ENCODE data around the gene OAF. TPM values are rescaled to one million over a fixed set of nuclear protein-coding genes. Genes with fewer than 3 reads are reported as not detected.

OAF gene
- total RNA-seq, 2 donors from 2014 or later = 1.7 to 3.6 TPM

DNA sequence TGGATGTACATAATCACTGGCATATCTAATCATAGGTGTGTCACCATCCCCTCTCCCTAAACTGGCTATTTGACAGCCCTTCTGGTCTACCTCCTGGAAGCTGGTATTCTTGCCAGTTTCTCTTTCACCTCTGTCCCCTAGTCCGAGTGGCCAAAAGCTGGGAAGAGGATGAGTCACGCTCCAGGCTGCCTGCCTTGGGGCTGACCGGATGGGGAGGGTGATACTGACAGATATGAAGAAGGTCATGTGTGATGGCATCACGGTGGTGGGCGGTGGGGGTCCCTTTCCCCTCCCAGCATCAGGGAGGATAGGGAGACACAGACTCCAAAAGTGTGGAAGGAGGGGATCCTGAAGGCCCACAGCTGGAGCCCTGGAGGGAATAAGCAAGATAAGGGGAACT lies 4.8 kb downstream of the OAF start:
- H3K36me3 ChIP-seq (ENCODE audit: control insufficient read depth, insufficient read depth, low read length) = no peaks in the 10 kb centered on the region
- Mint-ChIP-seq H3K4me3 (no peak overlapping the region), H3K27me3 (ENCODE audit: insufficient read depth) (peaks cover 88% of the 10 kb centered on the region), H3K9me3 (no peaks in the 10 kb centered on the region), H3K4me1 (peaks cover 34% of the 10 kb centered on the region), H3K27ac (no peak overlapping the region), H3K36me3 (ENCODE audit: low read depth) (no peaks in the 10 kb centered on the region)
- H3K27ac ChIP-seq (ENCODE audit: low read depth, low read length) = no peak overlapping the region
- H3K27me3 ChIP-seq (ENCODE audit: control insufficient read depth, insufficient read depth, low read length, poor library complexity, severe bottlenecking) = peaks cover 76% of the 10 kb centered on the region
- H3K4me1 ChIP-seq (ENCODE audit: control insufficient read depth, insufficient read depth, low read length) = no peaks in the 10 kb centered on the region
- no peak for DNase-seq
- no peak overlapping the region for H3K4me3 ChIP-seq (ENCODE audit: low read length)
- TF ChIP-seq CTCF (conservative IDR thresholded peaks at IDR 0.05) = no peak
- no peak overlapping the region for H3K9ac ChIP-seq (ENCODE audit: extremely low read depth, low read length, poor library complexity, severe bottlenecking)
- WGBS, 2 experiments (ENCODE audit: insufficient coverage in 1 of 2, insufficient read length in 1 of 2) = 82 to 89% methylated on average over 3 to 5 of the region's 5 CpGs
- no peaks in the 10 kb centered on the region for H3K9me3 ChIP-seq (ENCODE audit: control insufficient read depth, low read length)

DNA sequence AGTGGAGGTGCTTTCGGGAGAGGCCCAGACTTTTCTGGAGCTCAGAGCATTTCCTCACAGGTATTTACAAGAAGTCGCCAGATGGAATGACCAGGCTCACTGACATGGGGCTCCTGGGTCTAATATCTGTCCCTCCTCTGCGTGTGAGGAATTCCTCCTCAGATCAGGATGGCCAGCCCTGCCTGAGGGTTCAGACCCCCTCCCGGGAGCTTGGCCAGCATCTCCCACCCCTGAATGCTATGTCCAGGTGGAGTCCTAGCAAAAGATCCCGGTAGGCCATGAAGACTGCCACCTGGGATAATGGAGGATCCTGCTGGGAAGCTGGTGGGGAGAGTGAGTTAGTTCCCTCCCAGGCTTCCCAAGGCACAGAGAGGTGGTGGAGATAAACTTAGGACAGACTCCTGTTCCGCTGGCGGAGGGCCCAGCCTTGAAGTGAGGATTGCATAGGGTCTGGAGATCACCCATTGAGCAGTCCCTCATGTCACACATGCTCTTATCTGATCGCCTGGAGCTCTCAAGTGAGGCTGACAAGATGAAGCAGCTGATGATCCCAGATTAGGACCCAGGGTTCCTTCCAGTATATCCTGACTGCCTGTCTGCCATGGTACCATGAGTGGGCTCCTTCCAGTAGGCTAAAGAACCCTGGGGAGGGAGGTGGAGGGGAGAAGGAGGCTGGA lies 5.7 kb downstream of the OAF start:
- Mint-ChIP-seq H3K27ac (no peak overlapping the region), H3K4me3 (no peak overlapping the region), H3K27me3 (ENCODE audit: insufficient read depth) (peaks cover 87% of the 10 kb centered on the region), H3K4me1 (peaks cover 42% of the 10 kb centered on the region), H3K36me3 (ENCODE audit: low read depth) (no peaks in the 10 kb centered on the region), H3K9me3 (no peaks in the 10 kb centered on the region)
- no peak for DNase-seq
- TF ChIP-seq CTCF (conservative IDR thresholded peaks at IDR 0.05) = no peak
- H3K27ac ChIP-seq (ENCODE audit: low read depth, low read length) = no peak overlapping the region
- H3K4me1 ChIP-seq (ENCODE audit: control insufficient read depth, insufficient read depth, low read length) = no peaks in the 10 kb centered on the region
- no peaks in the 10 kb centered on the region for H3K36me3 ChIP-seq (ENCODE audit: control insufficient read depth, insufficient read depth, low read length)
- no peak overlapping the region for H3K9ac ChIP-seq (ENCODE audit: extremely low read depth, low read length, poor library complexity, severe bottlenecking)
- WGBS, 2 experiments (ENCODE audit: insufficient coverage in 1 of 2, insufficient read length in 1 of 2) = 85 to 90% methylated on average over 6 to 8 of the region's 8 CpGs
- peaks cover 71% of the 10 kb centered on the region for H3K27me3 ChIP-seq (ENCODE audit: control insufficient read depth, insufficient read depth, low read length, poor library complexity, severe bottlenecking)
- H3K9me3 ChIP-seq (ENCODE audit: control insufficient read depth, low read length) = no peaks in the 10 kb centered on the region
- H3K4me3 ChIP-seq (ENCODE audit: low read length) = no peak overlapping the region

GRCh38 chr11:120217526-120217925 lies 6.7 kb downstream of the OAF start:
- no peak for DNase-seq
- Histone ChIP-seq H3K27me3 (ENCODE audit: control insufficient read depth, insufficient read depth, low read length, poor library complexity, severe bottlenecking) (peaks cover 61% of the 10 kb centered on the region), H3K4me1 (ENCODE audit: control insufficient read depth, insufficient read depth, low read length) (no peaks in the 10 kb centered on the region), H3K4me3 (ENCODE audit: low read length) (no peak overlapping the region), H3K9me3 (ENCODE audit: control insufficient read depth, low read length) (no peaks in the 10 kb centered on the region), H3K9ac (ENCODE audit: extremely low read depth, low read length, poor library complexity, severe bottlenecking) (no peak overlapping the region), H3K36me3 (ENCODE audit: control insufficient read depth, insufficient read depth, low read length) (no peaks in the 10 kb centered on the region), H3K27ac (ENCODE audit: low read depth, low read length) (no peak overlapping the region)
- no peak for TF ChIP-seq CTCF (conservative IDR thresholded peaks at IDR 0.05)
- Mint-ChIP-seq H3K4me3 (no peak overlapping the region), H3K27ac (no peak overlapping the region), H3K27me3 (ENCODE audit: insufficient read depth) (peaks cover 82% of the 10 kb centered on the region), H3K4me1 (peaks cover 36% of the 10 kb centered on the region), H3K36me3 (ENCODE audit: low read depth) (no peaks in the 10 kb centered on the region), H3K9me3 (no peaks in the 10 kb centered on the region)
- 91 to 92% methylated on average over 6 to 12 of the region's 12 CpGs for WGBS, 2 experiments (ENCODE audit: insufficient coverage in 1 of 2, insufficient read length in 1 of 2)
